HG03460 (cell line): Measurements from ENCODE around the gene NEUROD2.

Source experiments
- ATAC-seq: cut with Tn5 transposase; IDR thresholded peaks from one replicate; pipeline ENCODE4 v1.9.1; 2021; ENCODE audit not compliant: unreplicated experiment

NEUROD2 gene

DNA sequence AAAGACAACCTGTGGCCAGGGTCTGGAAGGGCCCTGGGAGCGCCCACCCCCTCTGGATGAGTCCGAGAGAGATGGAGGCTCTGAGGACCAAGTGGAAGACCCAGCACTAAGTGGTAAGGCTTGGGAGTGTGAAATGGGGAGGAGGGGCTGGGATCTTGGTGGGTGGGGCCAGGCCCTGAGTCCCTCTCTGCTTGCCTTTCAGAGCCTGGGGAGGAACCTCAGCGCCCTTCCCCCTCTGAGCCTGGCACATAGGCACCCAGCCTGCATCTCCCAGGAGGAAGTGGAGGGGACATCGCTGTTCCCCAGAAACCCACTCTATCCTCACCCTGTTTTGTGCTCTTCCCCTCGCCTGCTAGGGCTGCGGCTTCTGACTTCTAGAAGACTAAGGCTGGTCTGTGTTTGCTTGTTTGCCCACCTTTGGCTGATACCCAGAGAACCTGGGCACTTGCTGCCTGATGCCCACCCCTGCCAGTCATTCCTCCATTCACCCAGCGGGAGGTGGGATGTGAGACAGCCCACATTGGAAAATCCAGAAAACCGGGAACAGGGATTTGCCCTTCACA is 28.0 kb upstream of the NEUROD2 start:
- no peak for ATAC-seq

GRCh38 chr17:39634384-39634871 is 26.7 kb upstream of the NEUROD2 start:
- ATAC-seq: no peak

- no peak for ATAC-seq
These were observed 26.0 kb upstream of the NEUROD2 start for GRCh38 chr17:39633570-39634183.

DNA sequence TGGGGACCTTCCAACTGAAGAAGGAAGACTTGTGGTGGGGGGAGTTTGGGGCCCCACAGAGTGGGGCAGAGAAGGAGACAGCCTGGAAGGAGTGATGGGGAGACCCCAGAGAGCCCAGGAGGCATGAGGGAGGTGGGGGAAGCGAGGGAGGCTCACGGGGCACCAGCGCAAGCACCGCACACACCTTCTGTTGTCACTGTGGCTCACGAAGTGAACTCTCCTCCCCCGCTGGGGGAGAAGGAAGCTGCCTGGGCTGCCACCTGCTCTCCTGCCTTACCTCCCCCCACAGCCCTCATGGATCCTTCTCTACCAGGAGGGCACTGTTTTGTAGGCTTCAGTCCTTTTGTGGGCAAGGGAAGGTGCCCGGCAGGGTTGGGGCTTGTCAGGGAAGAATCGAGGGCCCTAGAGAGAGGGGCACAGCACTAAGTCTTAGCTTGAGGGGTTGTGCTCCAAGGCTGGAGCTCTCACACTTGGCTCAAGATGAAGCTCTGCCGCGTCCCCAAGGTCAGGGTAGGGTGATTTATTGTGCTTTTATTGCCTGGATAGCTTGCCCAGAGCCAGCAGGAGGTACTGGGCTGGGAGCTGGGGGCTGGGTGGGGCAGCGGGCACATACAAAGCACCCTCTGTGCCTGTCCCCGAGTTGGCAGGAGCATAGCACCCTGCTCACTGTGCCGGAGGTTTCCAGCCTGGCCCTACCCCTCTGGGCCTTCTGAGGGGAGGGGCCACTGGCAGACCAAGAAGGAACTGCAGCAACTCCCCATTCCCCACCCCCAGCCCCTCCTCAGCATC is 24.6 kb upstream of the NEUROD2 start:
- ATAC-seq: no peak

DNA sequence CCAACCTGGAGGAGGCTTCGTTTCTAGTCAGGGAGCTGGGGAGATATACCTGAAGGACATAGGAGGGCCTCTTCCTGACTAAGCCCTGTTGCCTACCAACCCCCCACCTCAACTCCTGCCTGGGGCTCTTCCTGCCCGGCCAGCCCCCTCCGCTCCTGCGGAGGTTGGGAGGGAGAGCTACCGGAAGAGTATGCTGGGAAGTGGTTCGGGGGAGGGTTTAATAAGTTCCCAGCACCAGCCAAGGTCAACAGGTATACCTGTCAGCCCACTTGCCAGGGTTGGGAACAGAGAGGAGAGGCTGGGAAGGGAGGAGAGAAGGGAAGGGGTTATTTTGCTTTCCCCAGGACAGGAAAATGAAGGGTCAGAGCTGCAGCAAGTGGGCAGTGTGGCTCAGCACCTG is 23.7 kb upstream of the NEUROD2 start:
- ATAC-seq: no peak

DNA sequence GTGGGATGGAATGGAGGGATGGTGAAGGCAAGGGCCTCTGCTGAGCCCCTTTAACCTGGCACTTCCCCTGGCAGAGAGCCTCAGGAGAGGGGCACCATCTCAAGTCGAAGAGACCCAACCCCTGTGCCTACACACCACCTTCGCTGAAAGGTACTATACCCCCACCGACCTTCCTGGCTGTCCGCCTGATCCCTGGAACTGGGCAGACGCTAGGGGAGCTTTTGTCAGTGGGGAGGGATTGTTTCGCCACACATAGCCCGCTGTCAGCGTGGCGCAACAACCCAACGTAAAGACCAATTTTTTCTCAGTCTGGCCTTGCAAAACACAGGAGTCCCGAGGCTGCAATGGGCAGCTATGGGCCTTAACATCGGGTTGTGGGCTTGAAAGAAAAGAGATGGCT is 22.2 kb upstream of the NEUROD2 start:
- no peak for ATAC-seq

GRCh38 chr17:39629494-39629880 is 21.8 kb upstream of the NEUROD2 start:
- no peak for ATAC-seq

GRCh38 chr17:39628655-39629493 is 21.2 kb upstream of the NEUROD2 start:
- no peak for ATAC-seq

DNA sequence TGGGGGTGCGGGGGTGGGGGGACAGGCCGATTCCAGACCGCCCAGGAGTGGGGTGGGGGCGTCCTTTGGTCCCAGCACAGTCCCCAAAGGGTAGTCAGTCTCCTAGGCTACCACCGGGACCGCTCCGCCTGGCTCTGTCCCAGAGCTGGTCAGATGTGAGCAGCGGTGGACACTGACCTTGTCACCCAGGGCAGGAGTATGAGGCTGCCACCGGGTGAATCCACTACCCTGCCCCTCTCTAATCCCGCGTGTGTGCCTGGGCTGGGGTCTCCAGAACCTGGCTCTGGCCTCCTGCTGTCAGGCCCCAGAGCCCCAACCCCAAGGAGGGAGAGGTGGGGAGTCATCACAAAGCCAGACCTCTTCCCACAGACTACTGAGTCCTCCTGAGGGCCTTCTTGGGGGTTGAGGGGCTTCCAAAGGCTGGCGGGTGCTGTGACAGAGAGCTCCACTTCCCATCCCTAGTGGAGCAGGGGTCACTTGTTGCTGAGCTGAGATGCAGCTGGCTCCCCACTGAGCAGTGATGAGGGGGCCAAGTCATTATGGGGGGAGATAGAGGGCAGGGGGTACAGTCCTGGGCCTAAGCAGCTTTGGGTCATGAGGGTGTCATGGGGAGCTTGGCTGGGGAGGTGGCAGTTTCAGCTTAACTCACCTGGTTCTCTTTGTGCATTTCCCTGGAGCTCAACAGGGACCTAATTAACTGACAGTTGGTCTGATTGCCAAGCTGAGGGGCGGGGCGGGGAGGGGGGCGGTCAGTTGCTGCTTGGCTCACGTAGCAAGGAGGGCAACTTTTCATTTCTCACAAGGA is 20.2 kb upstream of the NEUROD2 start:
- ATAC-seq: no peak

- no peak for ATAC-seq
These were observed 19.5 kb upstream of the NEUROD2 start for GRCh38 chr17:39627047-39627711.

DNA sequence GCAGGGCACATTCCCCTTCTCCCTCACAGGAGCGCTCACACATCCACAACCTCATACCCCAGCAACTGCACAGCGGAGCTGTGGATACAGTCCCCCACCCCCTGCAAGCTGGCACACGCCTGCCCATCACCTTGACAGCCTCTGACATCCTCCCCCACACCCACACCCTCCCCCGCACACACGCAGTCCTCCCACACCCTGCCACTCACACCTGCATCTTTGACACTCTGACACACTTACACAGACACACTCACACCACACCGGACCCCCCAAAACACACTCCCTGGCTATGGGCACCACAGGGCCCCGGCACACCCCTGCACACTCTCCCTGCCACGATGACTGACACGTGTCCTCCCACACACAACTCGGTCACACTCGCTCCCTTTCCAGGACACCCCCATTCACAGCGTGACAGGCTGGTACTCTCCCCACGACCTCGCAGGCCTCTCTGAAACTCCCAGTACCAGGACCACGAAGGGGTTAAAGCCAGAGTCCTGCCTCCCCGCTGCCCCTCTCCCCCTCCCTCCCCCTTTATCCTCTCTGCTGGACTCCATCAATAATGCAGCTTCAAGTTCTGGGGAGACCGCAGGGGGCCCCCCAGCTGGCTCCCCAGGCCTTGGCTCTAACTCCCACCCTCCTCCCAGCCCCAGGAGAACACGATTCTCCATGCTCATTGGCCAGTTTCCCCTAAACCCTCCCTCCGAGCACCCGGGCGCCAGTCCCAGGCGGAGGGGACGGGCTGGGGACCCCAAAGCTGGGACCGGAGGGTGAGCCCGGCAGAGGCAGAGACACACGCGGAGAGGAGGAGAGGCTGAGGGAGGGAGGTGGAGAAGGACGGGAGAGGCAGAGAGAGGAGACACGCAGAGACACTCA is 18.7 kb upstream of the NEUROD2 start, which contains the start of gene PPP1R1B:
Gene PPP1R1B (plus strand): TSS at position 782 of the 876 bp plus-strand sequence. CDS start 441 bp downstream, outside the sequence.
- no peak for ATAC-seq

GRCh38 chr17:39625198-39625785 is 17.6 kb upstream of the NEUROD2 start:
- no peak for ATAC-seq

DNA sequence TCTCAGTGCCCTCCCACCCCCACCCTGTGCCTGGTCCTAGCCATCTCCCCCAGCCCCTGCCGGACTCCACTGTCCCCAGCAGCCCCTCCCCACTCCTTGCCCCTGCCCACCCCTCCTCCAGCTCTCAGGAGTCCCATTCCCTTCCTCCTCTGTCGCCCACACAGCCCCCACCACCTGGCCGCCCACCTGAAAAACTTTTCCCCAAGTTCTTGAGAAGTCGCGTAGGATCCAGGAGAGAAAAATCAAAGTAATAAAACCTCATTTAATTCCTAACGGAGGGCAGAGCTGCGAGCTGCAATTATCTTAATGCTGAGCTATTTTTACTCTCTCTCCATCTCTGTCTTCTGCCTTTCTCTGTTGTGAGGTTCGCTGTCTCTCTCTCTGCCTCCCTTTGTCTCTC is 16.6 kb upstream of the NEUROD2 start:
- ATAC-seq: no peak

DNA sequence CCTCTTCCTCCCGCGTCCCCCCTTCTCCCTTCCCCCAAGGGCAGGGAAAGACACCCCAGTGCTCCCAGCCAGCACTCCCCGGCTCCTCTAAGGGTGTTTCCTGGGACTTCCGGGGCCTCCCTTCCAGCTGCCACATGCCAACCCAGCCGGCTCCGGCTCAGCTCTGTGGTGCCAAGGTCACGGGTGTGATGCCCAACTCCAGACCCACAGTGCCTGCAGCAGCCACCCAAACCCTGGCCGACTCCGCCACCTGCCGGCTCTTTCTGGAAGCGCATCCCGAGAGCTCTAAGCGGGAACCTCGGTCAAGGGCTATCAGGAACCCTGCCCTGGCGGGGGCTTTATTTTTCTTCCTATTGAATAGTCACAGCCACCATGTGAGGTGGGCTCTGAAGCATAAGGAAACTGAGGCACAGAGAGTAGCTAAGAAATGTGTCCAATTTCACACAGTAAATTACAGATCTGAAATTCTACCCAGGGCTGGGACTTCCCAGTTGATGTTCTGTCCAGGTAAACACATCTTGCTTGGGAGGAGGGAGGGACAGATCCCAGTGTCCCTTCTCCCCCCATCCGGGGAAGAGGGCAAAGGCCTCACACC is 15.7 kb upstream of the NEUROD2 start:
- no peak for ATAC-seq

DNA sequence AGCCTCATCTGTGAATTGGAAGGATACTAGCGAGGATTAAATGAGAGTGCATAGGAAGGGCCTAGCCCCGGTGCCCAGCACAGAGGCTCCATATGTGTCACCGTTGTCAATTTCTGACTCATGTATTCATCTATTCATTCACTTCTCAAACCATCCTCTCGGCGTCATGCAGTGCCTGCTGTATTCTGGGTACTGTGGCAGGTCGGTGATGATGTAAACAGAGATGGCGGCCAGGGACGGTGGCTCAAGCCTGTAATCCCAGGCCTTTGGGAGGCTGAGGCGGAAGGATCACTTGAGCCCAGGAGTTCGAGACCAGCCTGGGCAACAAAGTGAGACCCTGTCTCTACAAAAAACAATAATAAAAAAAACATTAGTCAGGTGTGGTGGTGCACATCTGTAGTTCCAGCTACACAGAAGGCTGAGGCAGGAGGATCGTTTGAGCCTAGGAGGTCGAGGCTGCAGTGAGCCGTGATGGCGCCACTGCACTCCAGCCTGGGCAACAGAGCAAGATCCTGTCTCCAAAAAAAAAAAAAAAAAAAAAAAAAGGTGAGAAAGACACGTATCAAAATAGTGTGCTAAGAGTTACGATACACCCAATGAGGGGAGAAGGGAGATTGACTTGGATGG is 14.8 kb upstream of the NEUROD2 start:
- ATAC-seq: no peak

DNA sequence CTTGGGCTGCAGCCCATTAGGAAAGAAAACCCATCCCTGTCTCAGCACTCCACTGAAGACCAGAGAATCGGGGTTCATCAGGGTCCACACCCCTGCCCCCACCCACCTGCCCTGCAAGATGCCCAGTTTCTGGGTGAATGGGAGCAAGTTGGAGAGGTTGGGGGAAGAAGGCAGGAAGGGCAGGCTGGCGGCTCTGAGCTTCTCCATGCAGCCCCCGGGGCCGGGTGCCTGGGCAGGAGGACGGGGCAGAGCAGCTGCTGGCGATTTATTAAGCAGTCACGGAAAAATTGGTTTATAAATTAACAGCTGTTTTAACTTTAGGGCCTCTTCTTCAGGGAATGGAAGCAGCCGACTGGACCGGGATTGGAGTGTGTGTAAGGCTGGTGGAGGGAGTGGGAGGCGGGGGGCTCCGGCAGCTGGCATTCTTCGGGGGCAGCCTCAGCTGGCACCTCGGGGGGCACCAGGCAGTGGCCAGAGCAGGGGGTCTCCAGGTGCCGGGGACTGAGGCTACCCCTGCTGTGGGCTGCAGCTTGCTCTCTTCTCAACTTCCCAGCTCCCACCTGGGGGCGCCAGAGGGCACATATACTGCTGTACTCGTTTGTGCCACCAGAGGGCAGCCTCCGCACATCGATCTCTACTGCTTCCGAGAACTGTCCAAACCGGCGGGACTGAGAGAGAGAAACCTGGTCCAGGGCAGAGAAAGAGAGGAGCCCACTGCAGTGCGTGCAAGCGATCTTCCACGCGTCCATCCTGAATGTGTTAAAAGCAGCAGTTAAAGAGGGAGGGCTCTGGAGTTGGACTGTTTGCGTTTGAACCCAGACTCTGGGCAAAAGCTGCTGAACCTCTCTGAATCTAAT is 14.0 kb upstream of the NEUROD2 start:
- no peak for ATAC-seq

- ATAC-seq: no peak
These were observed 12.0 kb upstream of the NEUROD2 start for GRCh38 chr17:39619786-39620101.
